T follicular helper cell (primary cell): ENCODE data around the gene WDR38.

Experiments
- DNase-seq: peaks from one replicate; pipeline ENCODE4 v3.0.0-alpha.2; 2020; ENCODE audit warnings: low read depth

The WDR38 gene

GRCh38 chr9:124881138-124881743 lies 28.0 kb downstream of the WDR38 start:
- no peak for DNase-seq

DNA sequence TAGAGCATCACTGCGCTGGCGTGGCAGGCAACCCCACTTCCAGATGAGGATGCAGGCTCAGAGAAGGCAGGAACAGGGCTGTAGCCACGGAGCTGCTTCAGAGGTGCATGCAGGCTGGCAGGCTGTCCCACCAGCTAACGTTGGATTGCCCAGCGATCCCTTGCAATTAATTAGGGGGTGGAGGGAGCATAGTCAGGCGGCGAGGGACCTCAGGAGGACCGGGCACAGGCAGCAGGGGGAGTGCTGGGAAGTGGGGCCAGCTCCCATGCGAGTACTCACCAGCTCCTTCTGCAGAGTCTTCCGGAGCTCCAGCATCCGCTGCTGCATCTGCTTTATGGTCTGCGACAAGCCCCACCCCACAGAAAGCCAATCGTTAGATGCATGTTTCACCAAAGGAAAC lies 29.0 kb downstream of the WDR38 start:
- DNase-seq, result no peak

DNA sequence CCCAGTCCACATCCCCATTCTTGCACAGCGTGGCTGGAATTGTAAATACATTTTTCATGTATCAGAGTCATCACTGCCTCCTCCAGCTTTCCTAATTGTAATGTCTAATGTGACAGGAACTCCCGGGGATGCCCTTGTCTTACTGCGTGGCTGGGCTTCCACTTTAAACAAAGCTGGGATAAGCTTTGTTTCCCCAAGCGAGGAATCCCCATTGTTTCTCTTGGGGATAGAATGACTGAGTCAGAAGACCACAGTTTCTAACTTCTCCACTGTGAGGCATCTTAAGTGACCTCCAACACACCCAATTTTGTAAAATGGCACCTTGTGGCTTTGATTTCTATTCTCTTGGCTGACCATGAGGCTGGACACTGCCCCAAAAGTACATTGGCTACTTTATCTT lies 31.1 kb downstream of the WDR38 start:
- no peak for DNase-seq

DNA sequence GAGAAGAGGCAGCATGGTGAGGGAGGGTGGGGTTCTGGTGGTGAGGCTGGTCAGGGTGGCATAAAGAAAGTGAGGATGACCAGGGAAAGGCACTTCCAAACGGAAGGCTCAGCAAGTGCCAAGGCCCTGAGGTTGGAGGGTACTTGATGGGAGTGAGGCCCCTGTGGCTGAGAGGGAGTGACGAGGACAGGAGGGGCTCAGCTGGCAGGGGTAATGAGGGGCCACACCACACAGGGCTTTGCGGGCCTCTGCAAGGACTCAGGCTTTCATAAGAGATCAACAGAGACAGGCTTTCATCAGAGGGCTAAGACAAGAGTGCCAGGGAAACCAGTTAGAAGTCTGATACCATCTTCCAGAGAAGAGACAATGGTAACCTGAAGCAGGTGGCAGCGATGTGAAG lies 32.3 kb downstream of the WDR38 start:
- DNase-seq, result no peak

DNA sequence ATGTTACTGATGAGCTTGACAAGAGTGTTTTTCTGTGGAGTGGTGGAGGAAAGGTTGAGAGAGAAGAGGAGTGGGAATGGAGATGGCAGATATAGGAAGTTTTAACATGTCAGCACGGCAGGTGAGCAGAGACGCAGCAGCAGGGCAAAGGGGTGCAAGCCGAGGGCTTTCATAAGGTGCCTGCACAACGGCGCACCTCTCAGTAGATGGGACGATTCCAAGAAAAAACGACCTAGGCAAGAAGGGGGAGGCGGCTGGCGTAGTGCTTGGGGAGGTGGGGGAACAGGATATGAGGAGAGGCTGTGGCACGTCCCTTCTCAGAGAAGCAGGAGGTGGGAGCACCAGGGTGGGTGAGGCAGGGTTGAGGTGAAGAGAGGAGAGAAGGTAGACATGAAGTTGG lies 33.2 kb downstream of the WDR38 start:
- no peak for DNase-seq

DNA sequence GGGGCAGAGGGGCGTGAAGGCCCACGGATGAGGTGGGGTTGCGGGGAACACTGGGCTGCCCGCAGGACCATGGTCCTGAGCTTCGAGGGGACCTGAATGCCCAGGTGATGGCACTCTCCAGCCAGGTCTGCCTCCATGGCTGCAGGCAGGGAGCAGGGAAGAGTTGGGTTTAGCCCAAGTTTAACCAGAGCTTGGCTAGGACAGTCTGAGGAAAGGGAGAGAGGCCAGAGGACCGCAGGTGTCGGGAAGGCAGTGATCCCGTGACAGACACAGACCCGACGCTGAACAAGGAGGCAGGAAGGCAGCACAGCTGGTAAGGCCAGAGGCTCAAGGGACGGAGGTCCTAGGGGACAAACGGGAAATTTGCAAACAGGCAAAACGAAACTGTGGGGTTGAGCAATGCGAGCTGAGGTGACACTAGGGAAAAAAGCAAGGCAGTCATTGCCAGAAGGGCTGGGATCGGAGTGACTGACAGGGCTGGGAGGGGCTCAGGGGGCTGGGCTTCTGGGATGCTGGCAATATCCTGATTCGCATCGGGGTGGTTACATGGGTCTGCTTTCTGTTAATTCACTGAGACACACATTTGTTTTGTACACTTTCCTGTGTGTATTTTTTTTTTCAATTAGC lies 33.7 kb downstream of the WDR38 start:
- no peak for DNase-seq

DNA sequence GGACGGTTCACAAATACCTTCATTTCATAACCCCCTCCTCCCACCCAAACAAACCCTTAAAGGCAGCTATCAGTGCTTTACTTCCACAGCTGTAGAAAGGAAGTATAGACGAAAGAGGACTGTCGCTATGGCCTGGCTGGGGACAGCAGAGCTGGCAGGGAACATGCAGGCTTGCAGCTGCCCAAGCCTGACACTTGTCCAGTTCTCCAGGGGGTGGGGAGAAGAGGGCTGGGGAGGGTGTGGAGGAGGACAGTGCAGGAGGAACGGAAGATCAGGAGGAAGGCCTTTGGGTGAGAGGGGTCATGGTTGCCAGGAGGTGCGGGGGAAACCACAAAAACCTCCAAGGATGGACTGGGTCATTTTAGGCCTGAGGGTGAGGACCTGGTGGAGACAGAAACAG lies 34.6 kb downstream of the WDR38 start:
- no peak for DNase-seq

DNA sequence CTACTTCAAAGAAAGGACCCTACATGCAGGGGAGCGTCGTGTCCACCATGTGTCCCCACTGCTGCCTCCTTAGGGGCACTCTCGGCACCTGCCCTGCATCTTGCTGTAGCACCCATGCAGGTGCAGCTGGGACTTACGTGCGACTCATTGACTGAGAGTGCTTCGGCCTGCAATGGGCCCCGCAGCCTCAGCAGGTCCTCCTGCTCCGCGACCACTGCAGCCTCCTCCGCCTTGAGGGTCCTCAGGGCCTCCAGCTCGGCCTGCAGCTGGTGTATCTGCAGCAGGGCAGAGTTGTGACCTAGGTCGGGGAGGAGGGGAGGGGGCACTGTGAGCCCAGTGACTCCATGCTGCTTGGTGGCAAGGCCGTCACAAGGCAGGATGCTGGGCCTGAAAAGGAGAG lies 35.7 kb downstream of the WDR38 start:
- DNase-seq, result no peak

- DNase-seq, result no peak
These were observed 36.9 kb downstream of the WDR38 start for GRCh38 chr9:124890179-124890578.

DNA sequence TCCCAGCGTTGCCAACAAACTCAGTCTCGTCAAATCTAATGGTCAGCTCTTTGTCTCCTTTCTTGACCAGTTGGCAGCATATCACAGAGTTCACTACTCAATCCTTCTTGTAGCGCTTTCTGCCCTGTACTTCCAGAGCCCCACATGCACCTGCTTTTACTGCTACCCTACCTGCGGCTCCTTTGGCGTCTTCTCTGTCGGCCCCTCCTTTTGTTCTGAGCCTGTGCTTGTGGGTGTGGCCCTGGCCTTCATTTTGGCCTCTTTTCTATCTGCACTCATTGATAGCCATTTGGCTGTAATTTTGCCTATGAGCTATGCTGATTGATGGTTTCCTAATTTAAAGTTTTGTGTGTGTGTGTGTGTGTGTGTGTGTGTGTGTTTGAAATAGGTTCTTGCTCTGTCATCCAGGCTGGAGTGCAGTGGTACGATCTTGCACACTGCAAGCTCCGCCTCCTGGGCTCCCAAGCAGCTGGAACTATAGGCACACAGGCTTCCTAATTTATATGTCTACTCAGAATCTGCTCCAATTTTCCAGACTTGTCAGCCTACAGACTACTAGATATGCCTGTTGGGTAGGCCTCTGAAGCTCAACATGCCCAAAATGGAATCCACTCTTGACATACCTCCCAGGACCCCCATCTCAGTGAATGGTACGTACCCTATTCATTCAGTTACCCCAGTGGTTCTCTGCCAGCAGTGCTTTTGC lies 40.9 kb downstream of the WDR38 start:
- no peak for DNase-seq

GRCh38 chr9:124894741-124895170 lies 41.5 kb downstream of the WDR38 start:
- peak; percentile 12 for DNase-seq

DNA sequence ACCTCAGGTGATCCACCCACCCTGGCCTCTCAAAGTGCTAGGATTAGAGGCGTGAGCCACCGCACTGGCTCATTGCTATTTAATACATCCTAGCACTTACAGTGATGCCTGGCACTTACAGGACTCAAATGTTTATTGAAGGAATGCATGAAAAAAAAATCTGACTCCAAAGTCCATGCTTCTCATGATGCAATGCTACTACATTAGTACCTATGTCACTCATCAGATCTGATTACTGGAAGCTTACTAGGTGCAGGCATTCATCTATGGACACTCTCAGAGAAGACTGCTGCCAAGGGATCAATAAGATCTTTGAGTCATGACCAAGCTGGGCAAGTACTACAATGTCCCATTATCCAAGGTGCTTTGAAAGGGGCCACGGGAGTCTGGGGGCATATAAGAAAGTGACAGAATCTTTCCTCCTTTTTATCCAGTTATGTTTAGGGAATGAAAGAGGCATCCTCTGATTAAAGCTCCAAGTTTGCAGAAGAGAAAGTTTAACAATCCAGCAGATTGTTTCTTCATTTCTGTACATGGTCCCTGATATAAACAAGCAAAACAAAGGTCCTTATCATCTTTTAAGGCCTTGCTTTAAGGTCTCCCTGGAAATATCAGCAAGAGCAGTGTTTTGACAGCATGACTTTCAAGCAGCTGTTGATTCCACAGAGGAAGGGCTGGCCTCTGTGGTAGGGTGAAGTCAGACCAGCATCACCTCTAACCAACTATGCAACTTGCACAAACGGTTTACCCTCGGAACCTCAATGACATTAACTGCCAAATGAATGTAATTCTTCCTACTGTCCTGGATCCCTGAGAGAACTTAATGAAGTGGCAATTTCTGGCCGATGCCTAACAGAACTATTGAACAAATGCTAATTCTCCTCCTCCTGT lies 44.6 kb downstream of the WDR38 start:
- DNase-seq, result no peak

DNA sequence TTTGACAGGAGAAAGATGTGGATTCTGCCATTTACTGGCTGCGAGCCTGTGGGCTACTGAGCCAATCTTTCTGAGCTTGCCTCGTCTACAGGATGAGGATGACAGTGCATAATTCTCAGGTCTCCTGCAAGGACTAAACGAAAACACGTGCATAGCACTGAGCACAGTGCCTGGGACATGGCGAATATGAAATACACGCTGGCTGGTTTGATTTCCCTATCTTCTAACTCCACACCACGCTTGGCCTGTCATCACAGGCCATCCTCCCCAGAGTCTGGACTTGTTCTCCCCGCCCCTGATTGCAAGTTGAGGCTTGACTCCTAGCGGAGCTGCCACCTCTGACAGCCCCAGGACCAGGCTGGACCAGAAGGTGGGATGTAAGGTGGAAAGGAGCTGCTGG lies 46.6 kb downstream of the WDR38 start:
- no peak for DNase-seq

DNA sequence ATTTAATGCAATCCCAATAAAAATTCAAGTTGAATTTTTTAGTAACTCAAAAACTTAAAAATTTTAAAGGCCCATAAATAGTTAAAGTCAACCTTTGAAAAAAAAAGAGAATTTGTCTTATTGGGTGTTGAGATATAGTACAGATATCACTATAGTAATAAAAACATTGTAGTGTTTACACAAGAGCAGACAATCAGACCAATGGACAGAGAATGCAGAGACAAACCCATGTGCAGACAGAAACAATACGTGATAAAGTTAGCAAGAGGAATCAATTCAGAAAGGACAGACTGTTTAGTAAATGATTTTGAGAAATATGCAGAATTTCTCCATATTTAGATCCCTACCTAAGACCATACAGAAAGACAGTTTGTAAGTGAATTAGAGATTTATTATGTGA lies 53.7 kb downstream of the WDR38 start:
- DNase-seq, result no peak
